LNCAP (cell line): ENCODE data around the gene ASB16.

ENCODE experiments used
- CTCF ChIP-seq: fragments of 450-650 bp; IDR thresholded peaks from 2 replicates; pipeline ENCODE4 v1.5.1; 2017; ENCODE audit warnings: mild to moderate bottlenecking

The ASB16 gene

GRCh38 chr17:44144966-44145739, 25.4 kb upstream of the ASB16 start:
- no peak for TF ChIP-seq CTCF

- no peak for TF ChIP-seq CTCF
Measured at GRCh38 chr17:44146375-44147346, 23.8 kb upstream of the ASB16 start.

GRCh38 chr17:44147812-44148211, 22.7 kb upstream of the ASB16 start:
- no peak for TF ChIP-seq CTCF

- no peak for TF ChIP-seq CTCF
Measured at GRCh38 chr17:44149750-44150329, 20.7 kb upstream of the ASB16 start.

- no peak for TF ChIP-seq CTCF
Measured at GRCh38 chr17:44152875-44153274, 17.6 kb upstream of the ASB16 start.

- TF ChIP-seq CTCF = no peak
Measured at GRCh38 chr17:44155488-44155887, 15.0 kb upstream of the ASB16 start.

- TF ChIP-seq CTCF = no peak
Measured at GRCh38 chr17:44159519-44160210, 10.8 kb upstream of the ASB16 start.
